Prostate gland (tissue), 2 donors: ENCODE data around the gene SPPL2A.

Experiments used
- POLR2A ChIP-seq: fragments of 450-650 bp; IDR thresholded peaks from one replicate; pipeline ENCODE4 v1.6.1; 2016; ENCODE audit warnings: antibody characterized with exemption, mild to moderate bottlenecking
- TF ChIP-seq, protein P1 (sequence below), 4 experiments: fragments of 200-600 bp in 2 of 4; fragments of 450-650 bp in 2 of 4; sonication (generic) in 2 of 4; IDR thresholded peaks; 1 replicate in 3 of 4; 2 replicates in 1 of 4; pipeline ENCODE4 v1.5.1; 2016 to 2019; ENCODE audit warnings: antibody characterized with exemption in 4 of 4, mild to moderate bottlenecking in 2 of 4, moderate library complexity in 2 of 4

GRCh38 chr15:50798684-50799083, 33.2 kb upstream of the SPPL2A start:
- TF ChIP-seq, protein P1, sequence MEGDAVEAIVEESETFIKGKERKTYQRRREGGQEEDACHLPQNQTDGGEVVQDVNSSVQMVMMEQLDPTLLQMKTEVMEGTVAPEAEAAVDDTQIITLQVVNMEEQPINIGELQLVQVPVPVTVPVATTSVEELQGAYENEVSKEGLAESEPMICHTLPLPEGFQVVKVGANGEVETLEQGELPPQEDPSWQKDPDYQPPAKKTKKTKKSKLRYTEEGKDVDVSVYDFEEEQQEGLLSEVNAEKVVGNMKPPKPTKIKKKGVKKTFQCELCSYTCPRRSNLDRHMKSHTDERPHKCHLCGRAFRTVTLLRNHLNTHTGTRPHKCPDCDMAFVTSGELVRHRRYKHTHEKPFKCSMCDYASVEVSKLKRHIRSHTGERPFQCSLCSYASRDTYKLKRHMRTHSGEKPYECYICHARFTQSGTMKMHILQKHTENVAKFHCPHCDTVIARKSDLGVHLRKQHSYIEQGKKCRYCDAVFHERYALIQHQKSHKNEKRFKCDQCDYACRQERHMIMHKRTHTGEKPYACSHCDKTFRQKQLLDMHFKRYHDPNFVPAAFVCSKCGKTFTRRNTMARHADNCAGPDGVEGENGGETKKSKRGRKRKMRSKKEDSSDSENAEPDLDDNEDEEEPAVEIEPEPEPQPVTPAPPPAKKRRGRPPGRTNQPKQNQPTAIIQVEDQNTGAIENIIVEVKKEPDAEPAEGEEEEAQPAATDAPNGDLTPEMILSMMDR (IDR thresholded peaks at IDR 0.05) = no peak
- no peak for TF ChIP-seq POLR2A
